ENCODE results near the gene CNTNAP5. TPM values are rescaled to one million over a fixed set of nuclear protein-coding genes. Genes with fewer than 3 reads are reported as not detected.

The CNTNAP5 gene
- total and polyA plus RNA-seq, 2 of the 8 experiments (the other 6 are each of a cell fraction or from before 2014, with no cell fraction given) = 0.11 to 0.76 TPM

GRCh38 chr2:124480958-124481357 is 455.9 kb downstream of the CNTNAP5 start (continued):
- TF ChIP-seq RBBP5 (IDR thresholded peaks at IDR 0.05; ENCODE audit: borderline replicate concordance, low read depth, low read length) (no peak), RAD21 (IDR thresholded peaks at IDR 0.05 in 1 of 2, conservative IDR thresholded peaks at IDR 0.05 in 1 of 2; ENCODE audit: low read depth in 2 of 2, low read length in 2 of 2) (no peak), PHF8 (conservative IDR thresholded peaks at IDR 0.05; ENCODE audit: low read depth, low read length) (no peak), KDM1A (IDR thresholded peaks at IDR 0.05; ENCODE audit: borderline replicate concordance, low read length) (no peak), KDM4A (IDR thresholded peaks at IDR 0.05; ENCODE audit: low read depth, low read length, severe bottlenecking) (no peak), NANOG (IDR thresholded peaks at IDR 0.05; ENCODE audit: insufficient read depth, low read depth, low read length, poor library complexity, severe bottlenecking) (no peak)

Data from H1 (cell line).